Ovary (tissue), 9 donors: Measurements from ENCODE around the gene RAB10. TPM values are rescaled to one million over a fixed set of nuclear protein-coding genes. Genes with fewer than 3 reads are reported as not detected.

Experiments
- DNase-seq, 5 donors: peaks; one replicate each; pipeline ENCODE4 v3.0.0-alpha.2; 2019 to 2020
- H3K27ac ChIP-seq, 2 donors: fragments of 200-600 bp; one replicate each; pipeline versions ENCODE4 v1.5.1 to v1.8.0; 2019 to 2022
- H3K27me3 ChIP-seq: fragments of 200-600 bp; one replicate; pipeline ENCODE4 v1.8.0; 2022
- H3K36me3 ChIP-seq: fragments of 200-600 bp; sonication (generic); one replicate; pipeline ENCODE4 v1.5.1; 2019
- H3K4me1 ChIP-seq: one replicate; pipeline ENCODE4 v1.8.1; 2013; ENCODE audit warnings: mild to moderate bottlenecking, moderate library complexity; ENCODE audit not compliant: insufficient read depth
- H3K4me3 ChIP-seq: fragments of 200-600 bp; sonication (generic); one replicate; pipeline ENCODE4 v1.5.1; 2017
- H3K9me3 ChIP-seq, 2 donors: fragments of 200-600 bp in 1 of 2; sonication (generic) in 1 of 2; one replicate each; pipeline versions ENCODE4 v1.5.1 to v1.8.1; 2013 to 2019; ENCODE audit warnings: mild to moderate bottlenecking in 1 of 2, moderate library complexity in 1 of 2
- CTCF ChIP-seq, 3 donors: fragments of 450-650 bp in 2 of 3; fragments of 200-600 bp in 1 of 3; IDR thresholded peaks; one replicate each; pipeline versions ENCODE4 v1.5.1 to v1.8.0; 2016 to 2022; ENCODE audit warnings: antibody characterized with exemption in 3 of 3, mild to moderate bottlenecking in 1 of 3
- EP300 ChIP-seq: sonication (generic); formaldehyde crosslinking; IDR thresholded peaks from one replicate; pipeline ENCODE4 v1.6.1; 2017; ENCODE audit warnings: antibody characterized with exemption
- POLR2A ChIP-seq: fragments of 450-650 bp; IDR thresholded peaks from one replicate; pipeline ENCODE4 v1.6.1; 2017; ENCODE audit warnings: antibody characterized with exemption, mild to moderate bottlenecking, moderate library complexity
- WGBS, 3 donors: extraction: QIAGEN DNeasy Blood & Tissue Kit in 1 of 3; methylation state at CpG; one replicate each; pipeline versions ENCODE4 v1.1.5 to v1.1.7; 2013 to 2017; 5-methylcytosine and 5-hydroxymethylcytosine counted together
- intact Hi-C, 4 donors: fragments of 100-400 bp; cut with DNase I; formaldehyde crosslinking; loops; one replicate each; pipeline versions ENCODE4 v1.11.0 to v1.15.1; 2022 to 2023
- polyA plus RNA-seq, 2 donors: library from polyadenylated mRNA; stranded (reverse); fragments of 200-250 nt in 1 of 2; fragments of 350-450 nt in 1 of 2; fragmentation: Illumina TruSeq in 1 of 2; extraction: RNeasy Lipid Tissue Mini Kit (QIAGEN cat#74804) in 1 of 2; gene quantifications; one replicate each; pipeline ENCODE4 v1.2.3, GENCODE V29; 2013 to 2014
- total RNA-seq, 7 donors: library from RNA; depleted of rRNA in 2 of 7; stranded (reverse); fragments of >200 nt in 2 of 7; fragmentation: NEBNext Ultra II Directional in 3 of 7; extraction: Animal tissue kit (Norgen Biotek cat#: 25700) in 3 of 7; gene quantifications; one replicate each; pipeline versions ENCODE4 v1.1.0 to v1.2.4, GENCODE V29; 2016 to 2023
- donor health status: DM: no; HTN: no; CAD: no; lungs with moderate emphysema.
- donor health status: DM: no; HTN: no; CAD: no.
- donor health status: Bipolar disorder and iron deficiency.
- donor health status: DM: yes; HTN: yes; CAD: no.
- donor health status: DM: no; HTN: no; CAD: no.
- donor health status: DM: yes; HTN: yes; CAD: no.

RAB10 gene
- total and polyA plus RNA-seq, 9 donors = 37.6 to 112 (median 93.6) TPM

GRCh38 chr2:26033270-26033817 lies 540 bp upstream of the RAB10 start:
- intact Hi-C loops = no loop called here
- no peaks in the 10 kb centered on the region for H3K27me3 ChIP-seq
- H3K9me3 ChIP-seq = no peaks in the 10 kb centered on the region
- peak overlapping the region; percentile 87 for H3K4me3 ChIP-seq
- H3K36me3 ChIP-seq = no peaks in the 10 kb centered on the region
- H3K4me1 ChIP-seq = peaks cover 13% of the 10 kb centered on the region
- 0% methylated on average over 28 to 38 of the region's 38 CpGs for WGBS, 3 donors
- TF ChIP-seq POLR2A = no peak
- TF ChIP-seq CTCF (IDR thresholded peaks at IDR 0.05) = no peak
- no peak for TF ChIP-seq EP300
- H3K27ac ChIP-seq = peak overlapping the region; percentile 81 to 96
- peak in 2 of 5 donors; percentile 66 to 68 for DNase-seq

- peak overlapping the region; percentile 89 to 96 for H3K27ac ChIP-seq
- 0 to 1% (median 0%) methylated on average over 18 of the region's 18 CpGs for WGBS, 3 donors
- H3K4me3 ChIP-seq = peak overlapping the region; percentile 87
- no peaks in the 10 kb centered on the region for H3K27me3 ChIP-seq
- no peaks in the 10 kb centered on the region for H3K9me3 ChIP-seq
- no peak for DNase-seq
- intact Hi-C loops = no loop called here
- H3K36me3 ChIP-seq = no peaks in the 10 kb centered on the region
- peaks cover 13% of the 10 kb centered on the region for H3K4me1 ChIP-seq
- TF ChIP-seq EP300 (no peak), CTCF (IDR thresholded peaks at IDR 0.05) (no peak), POLR2A (no peak)
Observed at GRCh38 chr2:26034637-26034992, 731 bp downstream of the RAB10 start.

- Histone ChIP-seq H3K27me3 (no peaks in the 10 kb centered on the region), H3K4me3 (peak overlapping the region; percentile 87), H3K36me3 (no peaks in the 10 kb centered on the region), H3K4me1 (peaks cover 13% of the 10 kb centered on the region), H3K9me3 (no peaks in the 10 kb centered on the region), H3K27ac (no peak overlapping the region)
- 3 to 5% (median 4%) methylated on average over 12 of the region's 12 CpGs for WGBS, 3 donors
- TF ChIP-seq EP300 = no peak
- TF ChIP-seq CTCF (IDR thresholded peaks at IDR 0.05) = no peak
- no peak for TF ChIP-seq POLR2A
- intact Hi-C loops = no loop called here
- no peak for DNase-seq
Observed at GRCh38 chr2:26035090-26035743, 1.3 kb downstream of the RAB10 start.

- Histone ChIP-seq H3K27ac (no peak overlapping the region), H3K27me3 (no peaks in the 10 kb centered on the region), H3K4me3 (no peak overlapping the region), H3K9me3 (no peaks in the 10 kb centered on the region), H3K36me3 (no peaks in the 10 kb centered on the region), H3K4me1 (peaks cover 13% of the 10 kb centered on the region)
- intact Hi-C loops = no loop called here
- WGBS, 3 donors = 74 to 79% (median 78%) methylated on average over 9 of the region's 9 CpGs
- DNase-seq = no peak
- TF ChIP-seq CTCF (IDR thresholded peaks at IDR 0.05) (no peak), POLR2A (no peak), EP300 (no peak)
Observed at GRCh38 chr2:26039603-26040323, 5.9 kb downstream of the RAB10 start.
